Endometrial microvascular endothelial cells (primary cell): Measurements from ENCODE around the gene SELENOH. TPM values are rescaled to one million over a fixed set of nuclear protein-coding genes. Genes with fewer than 3 reads are reported as not detected.
"Not testable (repeated sequence)": the region's sequence is repeated elsewhere in the genome, so short reads cannot be mapped to it uniquely, and the experiment has no call there.

Experiments
- in situ Hi-C: cut with HindIII; loops from 2 replicates; pipeline ENCODE4 v1.10.0; 2017; ENCODE audit warnings: low sequenced_read_pairs, low pct_unique_long_range_greater_than_20kb; ENCODE audit errors: inconsistent ontology term
- total RNA-seq: library from RNA; depleted of rRNA; stranded (reverse); fragments of >200 nt; gene quantifications from one replicate; pipeline ENCODE4 v1.2.3, GENCODE V29; 2015; ENCODE audit errors: inconsistent ontology term

The SELENOH gene, protein sequence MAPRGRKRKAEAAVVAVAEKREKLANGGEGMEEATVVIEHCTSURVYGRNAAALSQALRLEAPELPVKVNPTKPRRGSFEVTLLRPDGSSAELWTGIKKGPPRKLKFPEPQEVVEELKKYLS
- total RNA-seq: 129 TPM

GRCh38 chr11:57741132-57742086, at the start of gene SELENOH:
TSS of gene SELENOH (plus strand) at chr11:57741491. CDS start at chr11:57741596, 105 bp downstream.
- in situ Hi-C loops: no loop called here

DNA sequence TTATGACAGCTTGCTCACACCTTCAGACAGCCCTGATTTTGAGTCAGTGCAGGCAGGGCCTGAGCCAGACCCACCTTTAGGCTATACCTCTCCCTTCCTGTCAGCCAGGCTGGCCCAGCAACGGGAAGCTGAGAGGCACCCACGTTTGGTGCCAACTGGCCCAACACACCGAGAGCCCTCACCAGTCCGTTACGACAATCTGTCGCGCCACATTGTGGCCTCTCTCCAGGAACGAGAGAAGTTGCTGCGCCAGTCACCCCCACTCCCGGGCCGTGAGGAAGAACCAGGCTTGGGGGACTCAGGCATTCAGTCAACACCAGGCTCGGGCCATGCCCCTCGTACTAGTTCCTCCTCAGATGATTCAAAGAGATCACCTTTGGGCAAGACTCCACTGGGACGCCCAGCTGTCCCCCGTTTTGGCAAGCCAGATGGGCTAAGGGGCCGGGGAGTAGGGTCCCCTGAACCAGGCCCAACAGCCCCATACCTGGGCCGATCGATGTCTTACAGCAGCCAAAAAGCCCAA, 42.4 kb upstream of the SELENOH start:
- in situ Hi-C loops: loop anchor here (10.0 kb wide), 1 partner anchor 106 kb away; no protein-coding TSS in a partner anchor

- in situ Hi-C loops: loop anchor here (5.0 to 10.0 kb wide), 2 partner anchors 33 to 105 kb away; partner anchors contain the start of gene ZDHHC5
These were observed 41.5 kb upstream of the SELENOH start for GRCh38 chr11:57699813-57700212.

GRCh38 chr11:57700425-57700824, 40.9 kb upstream of the SELENOH start:
- in situ Hi-C loops: loop anchor here (5.0 kb wide), 1 partner anchor 33 kb away; the partner anchor contains the start of gene ZDHHC5

DNA sequence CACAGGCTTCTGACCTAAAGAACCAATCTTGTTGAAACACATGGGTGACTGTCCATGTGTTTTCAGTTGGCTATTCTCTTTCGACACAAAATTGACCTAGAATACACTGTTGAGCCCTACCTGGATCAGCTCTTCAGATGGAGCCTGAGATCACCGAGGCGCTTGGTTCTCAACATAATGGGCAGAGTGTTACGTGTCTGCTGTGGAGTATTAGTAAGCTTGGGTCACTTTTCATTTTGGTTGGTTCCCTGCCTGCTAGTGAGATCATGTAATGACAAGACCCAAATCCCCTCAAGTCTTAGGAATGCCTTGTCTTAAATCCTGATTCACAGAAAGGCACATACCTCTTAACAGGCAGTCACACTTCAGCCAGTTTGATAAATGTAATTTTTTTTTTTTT, 38.0 kb upstream of the SELENOH start:
- in situ Hi-C loops: loop anchor here (5.0 kb wide), 1 partner anchor 36 kb away; the partner anchor contains the start of gene ZDHHC5

DNA sequence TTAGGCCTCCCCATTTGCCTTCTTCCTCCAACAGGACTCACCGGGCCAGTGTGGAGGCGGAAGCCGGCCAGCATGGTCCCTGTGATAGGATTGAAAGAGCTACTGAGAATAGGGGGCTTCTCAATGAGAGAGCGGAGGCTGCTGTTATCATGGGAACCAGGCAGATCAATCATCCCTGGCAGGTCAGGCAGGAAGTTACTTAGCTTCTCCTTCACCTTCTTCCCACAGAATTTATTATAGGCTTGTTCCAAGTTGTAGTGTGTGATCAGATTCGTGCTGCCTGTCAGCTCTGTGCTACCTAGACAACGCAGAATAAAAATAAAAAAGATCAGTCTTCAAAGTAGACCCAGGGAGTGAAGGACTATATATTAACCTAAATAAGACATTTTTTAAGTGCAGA, 36.4 kb upstream of the SELENOH start:
- in situ Hi-C loops: loop anchor here (5.0 kb wide), 1 partner anchor 38 kb away; the partner anchor contains the start of gene ZDHHC5

DNA sequence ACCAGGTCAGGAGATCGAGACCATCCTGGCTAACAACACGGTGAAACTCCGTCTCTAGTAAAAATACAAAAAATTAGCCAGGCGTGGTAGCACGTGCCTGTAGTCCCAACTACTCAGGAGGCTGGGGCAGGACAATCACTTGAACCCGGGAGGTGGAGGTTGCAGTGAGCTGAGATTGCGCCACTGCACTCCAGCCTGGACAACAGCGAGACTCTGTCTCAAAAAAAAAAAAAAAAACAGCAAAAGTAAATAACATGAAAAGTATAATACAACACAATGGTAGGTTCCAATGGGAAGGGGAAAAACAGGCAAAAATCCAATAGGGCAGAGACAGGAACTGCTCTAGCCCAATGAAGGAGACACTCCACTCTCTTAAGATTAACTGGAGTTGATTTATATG, 35.9 kb upstream of the SELENOH start:
- in situ Hi-C loops: not testable (repeated sequence)

DNA sequence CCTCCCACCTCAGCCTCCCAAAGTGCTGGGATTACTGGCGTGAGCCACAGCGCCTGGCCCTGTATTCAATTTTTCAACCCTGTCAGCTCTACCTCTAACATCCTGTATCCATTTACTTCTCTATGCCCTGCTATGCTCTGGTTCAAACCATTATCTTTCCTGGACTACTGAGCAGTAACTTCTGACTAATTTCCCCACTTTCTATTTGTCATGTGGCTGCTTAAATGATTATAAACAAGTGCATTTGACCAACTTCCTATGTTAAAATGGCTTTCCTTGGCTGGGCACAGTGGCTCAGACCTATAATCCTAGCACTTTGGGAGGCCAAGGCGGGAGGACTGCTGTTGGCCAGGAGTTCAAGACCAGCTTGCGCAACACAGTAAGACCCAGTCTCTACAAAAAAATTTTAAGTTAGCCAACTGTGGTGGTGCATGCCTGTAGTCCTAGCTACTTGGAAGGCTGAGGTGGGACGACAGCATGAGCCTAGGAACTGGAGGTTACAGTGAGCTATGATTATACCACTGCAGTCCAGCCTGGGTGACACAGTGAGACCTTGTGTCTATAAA, 31.4 kb upstream of the SELENOH start:
- in situ Hi-C loops: no loop called here

DNA sequence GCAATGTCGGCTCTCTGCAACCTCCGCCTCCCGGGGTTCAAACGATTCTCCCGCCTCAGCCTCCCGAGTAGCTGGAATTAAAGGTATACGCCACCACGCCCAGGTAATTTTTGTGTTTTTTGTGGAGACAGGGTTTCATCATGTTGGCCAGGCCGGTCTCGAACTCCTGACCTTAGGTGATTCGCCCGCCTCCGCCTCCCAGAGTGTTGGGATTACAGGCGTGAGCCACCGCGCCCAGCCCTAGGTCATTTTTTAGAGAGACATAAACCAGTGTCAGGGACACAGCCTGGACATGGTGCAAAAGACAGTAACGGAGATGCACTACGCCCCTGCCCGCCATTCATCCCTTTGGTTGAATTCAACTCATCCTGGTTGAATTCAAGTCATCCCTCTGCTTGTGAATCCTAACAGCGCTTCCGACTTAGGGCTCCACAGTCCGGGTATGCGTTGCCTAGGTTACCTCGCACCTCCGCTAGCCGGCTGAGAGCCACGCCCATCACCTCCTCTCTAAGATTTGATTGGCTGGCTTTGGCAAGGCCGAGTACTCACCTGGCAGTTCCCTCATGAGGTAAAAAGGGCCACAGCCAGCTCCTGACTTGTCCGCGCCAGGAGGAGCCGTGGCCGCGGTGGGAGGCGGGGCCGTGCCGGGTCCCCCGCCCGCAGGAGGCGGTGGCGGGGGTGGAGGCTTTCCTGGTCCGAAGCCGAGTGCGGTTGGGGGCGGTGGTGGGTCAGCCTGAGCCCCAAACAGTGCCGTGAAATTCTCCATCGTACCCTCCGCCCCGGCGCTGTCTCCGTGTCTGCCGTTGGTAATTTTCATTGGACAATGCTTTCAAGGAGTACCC, 29.7 kb upstream of the SELENOH start, which contains the start of gene MED19:
Gene MED19 (minus strand): TSS at position 802 of the 842 bp plus-strand sequence. CDS start 36 bp downstream, at position 766.
- in situ Hi-C loops: no loop called here

DNA sequence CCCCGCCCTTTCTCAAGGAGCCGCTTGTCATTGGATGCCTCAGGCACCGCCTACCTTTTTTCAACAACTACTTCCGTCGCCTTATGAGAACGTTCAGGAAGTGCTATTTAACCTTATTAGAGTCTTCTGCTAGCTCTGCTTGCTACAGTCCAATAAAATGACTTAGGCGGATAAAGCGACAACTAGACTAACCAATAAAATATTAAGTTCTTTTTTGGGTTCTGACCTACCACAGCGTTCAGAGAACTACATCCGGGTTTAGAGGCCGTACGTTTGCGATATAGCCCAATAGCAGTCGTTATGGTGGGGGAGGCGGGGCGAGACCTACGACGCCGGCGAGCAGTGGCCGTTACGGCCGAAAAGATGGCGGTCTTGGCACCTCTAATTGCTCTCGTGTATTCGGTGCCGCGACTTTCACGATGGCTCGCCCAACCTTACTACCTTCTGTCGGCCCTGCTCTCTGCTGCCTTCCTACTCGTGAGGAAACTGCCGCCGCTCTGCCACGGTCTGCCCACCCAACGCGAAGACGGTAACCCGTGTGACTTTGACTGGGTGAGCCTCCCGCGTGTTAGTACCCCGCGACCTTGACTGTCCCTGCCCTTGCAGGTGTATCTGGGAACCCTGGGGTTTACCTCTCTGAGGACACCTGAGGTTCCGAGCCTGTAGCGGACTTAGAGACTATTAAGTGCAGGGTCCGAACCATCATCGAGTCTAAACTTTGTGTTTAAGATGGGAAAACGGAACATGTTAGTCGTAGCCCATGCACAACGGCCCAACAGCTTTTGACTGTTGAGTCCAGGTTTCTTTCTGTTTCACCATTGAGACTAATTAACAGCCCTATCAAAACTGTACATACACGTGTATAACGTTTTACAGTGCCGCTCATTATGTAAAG, 28.8 kb upstream of the SELENOH start, which contains the start of gene TMX2:
Gene TMX2 (plus strand): TSS at position 338 of the 895 bp plus-strand sequence. CDS start 26 bp downstream, at position 364.
- in situ Hi-C loops: no loop called here

DNA sequence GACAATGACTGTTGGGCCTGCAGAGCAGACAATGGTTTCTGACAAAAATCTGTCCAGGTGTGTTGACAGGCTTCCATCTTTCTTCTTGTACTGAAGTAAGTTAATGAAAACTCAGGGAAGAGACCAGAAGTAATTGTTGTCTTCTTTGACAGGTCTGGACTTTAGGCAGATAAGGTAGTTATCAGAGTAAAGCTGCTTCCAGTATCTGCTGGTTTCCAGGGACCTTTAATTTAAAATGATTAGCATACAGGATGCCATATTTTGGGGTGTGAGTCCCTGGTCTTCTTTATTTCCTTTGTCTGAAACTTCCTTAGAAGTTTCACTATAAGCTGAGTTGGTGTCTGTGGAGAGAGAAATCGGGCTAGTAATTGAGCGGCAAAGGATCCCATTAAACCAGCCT, 27.5 kb upstream of the SELENOH start:
- in situ Hi-C loops: no loop called here

GRCh38 chr11:57716726-57717125, 24.6 kb upstream of the SELENOH start:
- in situ Hi-C loops: not testable (repeated sequence)

DNA sequence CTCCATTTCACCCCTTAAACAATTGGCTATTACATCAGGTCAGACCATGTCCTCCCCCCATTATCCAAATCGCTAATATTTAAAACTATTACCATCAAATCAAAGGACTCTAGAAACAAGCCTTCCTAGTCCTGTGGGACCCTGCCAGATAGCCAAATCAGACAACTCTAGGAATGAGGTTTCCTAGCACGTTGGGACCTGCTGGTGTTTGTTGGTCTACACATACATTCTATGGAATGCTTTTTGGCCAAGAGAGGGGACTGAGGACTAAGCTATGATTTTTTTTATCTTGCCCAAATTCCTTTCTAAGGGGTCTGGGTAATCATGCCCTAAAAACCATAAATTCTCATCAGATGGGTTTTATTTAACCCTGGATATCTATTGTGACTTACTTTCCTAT, 14.1 kb upstream of the SELENOH start:
- in situ Hi-C loops: no loop called here

GRCh38 chr11:57728829-57729228, 12.5 kb upstream of the SELENOH start:
- in situ Hi-C loops: no loop called here

GRCh38 chr11:57729479-57729878, 11.8 kb upstream of the SELENOH start:
- in situ Hi-C loops: no loop called here

GRCh38 chr11:57732661-57733060, 8.6 kb upstream of the SELENOH start:
- in situ Hi-C loops: no loop called here

DNA sequence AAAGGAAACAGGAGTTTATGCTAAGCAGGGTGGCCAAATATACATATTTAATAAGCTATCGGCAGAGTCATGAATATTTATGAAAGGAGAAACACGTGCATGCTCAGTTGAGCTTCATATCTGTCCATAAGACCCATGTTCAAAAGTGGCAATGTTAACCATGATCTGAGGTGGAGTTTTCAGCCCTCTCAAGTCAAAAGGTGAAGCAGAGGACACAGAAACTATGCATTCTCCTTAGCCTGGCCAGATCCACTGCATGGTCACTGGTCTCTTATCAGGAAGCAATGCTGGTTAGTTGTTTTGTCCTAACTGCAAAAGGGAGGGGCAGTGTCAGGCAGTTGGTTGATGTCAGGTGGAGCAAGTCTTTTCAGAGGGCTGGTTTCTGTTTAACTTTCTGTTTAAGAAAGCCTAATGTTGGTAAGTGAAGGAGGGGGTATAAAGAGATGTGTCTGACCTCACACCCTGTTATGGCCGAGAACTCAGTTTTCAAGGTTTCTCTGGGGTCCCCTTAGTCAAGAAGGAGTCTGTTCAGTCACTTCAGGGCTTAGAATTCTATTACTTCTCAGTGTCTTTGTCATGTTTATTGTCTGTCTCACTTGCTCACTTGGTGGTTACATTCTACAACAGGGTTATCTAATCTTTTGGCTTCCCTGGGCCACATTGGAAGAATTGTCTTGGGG, 5.5 kb upstream of the SELENOH start:
- in situ Hi-C loops: no loop called here
